Astrocyte (in vitro differentiated cells and primary cell): ENCODE results near the gene ARHGEF2.

Experiments used
- EZH2 ChIP-seq: IDR thresholded peaks from 2 replicates; pipeline ENCODE4 v1.6.1; 2012; ENCODE audit warnings: mild to moderate bottlenecking, low read length, inconsistent platforms; ENCODE audit not compliant: insufficient read depth
- TF ChIP-seq, protein P1 (sequence below): IDR thresholded peaks from 2 replicates; pipeline ENCODE4 v1.5.1; 2011; ENCODE audit warnings: low read depth, mild to moderate bottlenecking, inconsistent platforms, low read length, moderate library complexity; ENCODE audit not compliant: insufficient read depth

DNA sequence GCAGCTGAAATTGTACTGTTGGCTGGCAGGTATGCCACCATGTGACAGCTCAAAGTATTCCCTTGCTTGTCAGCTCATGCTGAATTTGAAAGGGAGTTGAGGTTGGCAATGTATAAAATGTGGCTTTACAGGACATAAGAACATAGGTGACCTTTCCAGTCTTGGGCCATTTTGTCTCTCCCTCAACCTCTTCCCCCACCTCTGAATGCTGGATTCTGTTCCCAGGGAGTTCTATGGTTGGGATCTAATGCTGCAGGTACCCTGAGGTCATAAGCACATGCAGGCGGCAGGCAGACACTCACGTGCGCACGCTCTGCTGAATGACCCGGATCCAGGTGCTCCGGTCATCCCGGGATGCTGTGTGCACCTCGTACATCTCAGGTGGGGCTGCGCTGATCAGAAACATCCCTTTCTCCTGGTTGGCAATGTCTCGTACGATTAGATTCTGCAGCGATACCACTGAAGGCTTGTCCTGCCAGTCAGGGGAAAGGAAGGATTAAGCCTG is 20.9 kb downstream of the ARHGEF2 start:
- TF ChIP-seq, protein P1, sequence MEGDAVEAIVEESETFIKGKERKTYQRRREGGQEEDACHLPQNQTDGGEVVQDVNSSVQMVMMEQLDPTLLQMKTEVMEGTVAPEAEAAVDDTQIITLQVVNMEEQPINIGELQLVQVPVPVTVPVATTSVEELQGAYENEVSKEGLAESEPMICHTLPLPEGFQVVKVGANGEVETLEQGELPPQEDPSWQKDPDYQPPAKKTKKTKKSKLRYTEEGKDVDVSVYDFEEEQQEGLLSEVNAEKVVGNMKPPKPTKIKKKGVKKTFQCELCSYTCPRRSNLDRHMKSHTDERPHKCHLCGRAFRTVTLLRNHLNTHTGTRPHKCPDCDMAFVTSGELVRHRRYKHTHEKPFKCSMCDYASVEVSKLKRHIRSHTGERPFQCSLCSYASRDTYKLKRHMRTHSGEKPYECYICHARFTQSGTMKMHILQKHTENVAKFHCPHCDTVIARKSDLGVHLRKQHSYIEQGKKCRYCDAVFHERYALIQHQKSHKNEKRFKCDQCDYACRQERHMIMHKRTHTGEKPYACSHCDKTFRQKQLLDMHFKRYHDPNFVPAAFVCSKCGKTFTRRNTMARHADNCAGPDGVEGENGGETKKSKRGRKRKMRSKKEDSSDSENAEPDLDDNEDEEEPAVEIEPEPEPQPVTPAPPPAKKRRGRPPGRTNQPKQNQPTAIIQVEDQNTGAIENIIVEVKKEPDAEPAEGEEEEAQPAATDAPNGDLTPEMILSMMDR: no peak
- TF ChIP-seq EZH2: no peak
